HG02763 (cell line): Measurements from ENCODE around the gene CASZ1.

ENCODE experiments used
- ATAC-seq: cut with Tn5 transposase; IDR thresholded peaks from one replicate; pipeline ENCODE4 v1.9.1; 2021; ENCODE audit warnings: mild to moderate bottlenecking, moderate library complexity; ENCODE audit not compliant: unreplicated experiment

Gene CASZ1

DNA sequence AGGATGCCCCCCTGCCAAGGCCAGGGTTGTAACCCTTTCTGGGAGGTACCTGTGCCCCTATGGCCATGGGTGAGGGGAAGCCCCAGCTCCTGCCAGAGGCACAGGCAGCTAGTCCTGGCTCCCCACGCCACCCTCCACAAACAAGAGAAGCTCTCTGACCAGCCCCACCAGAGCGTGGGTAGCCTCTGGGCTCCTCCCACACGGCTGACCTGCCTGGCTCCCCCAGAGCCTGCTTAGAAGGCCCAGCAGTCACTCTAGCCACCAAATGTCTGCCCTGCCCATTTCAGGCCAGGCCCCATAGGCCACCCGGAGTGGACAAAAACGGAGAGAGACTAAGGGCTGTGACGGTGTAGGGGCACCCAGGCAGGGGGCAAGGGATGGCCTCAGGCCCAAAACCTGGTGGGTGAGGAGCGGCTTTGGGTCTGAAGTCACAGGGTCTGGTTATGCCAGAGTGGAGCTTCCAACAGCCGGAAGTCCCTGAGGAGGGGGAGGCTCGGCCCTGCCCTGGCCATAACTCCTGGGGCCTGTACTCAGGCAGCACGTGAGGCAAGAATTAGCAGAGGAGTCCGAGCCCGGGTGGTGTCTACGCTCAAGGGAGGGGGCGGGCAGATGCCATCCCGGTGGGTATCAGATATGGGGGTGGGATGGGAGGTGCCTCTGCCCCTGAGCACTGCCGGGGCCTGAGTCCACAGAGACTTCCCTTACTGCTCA is 155.4 kb downstream of the CASZ1 start:
- ATAC-seq = no peak

DNA sequence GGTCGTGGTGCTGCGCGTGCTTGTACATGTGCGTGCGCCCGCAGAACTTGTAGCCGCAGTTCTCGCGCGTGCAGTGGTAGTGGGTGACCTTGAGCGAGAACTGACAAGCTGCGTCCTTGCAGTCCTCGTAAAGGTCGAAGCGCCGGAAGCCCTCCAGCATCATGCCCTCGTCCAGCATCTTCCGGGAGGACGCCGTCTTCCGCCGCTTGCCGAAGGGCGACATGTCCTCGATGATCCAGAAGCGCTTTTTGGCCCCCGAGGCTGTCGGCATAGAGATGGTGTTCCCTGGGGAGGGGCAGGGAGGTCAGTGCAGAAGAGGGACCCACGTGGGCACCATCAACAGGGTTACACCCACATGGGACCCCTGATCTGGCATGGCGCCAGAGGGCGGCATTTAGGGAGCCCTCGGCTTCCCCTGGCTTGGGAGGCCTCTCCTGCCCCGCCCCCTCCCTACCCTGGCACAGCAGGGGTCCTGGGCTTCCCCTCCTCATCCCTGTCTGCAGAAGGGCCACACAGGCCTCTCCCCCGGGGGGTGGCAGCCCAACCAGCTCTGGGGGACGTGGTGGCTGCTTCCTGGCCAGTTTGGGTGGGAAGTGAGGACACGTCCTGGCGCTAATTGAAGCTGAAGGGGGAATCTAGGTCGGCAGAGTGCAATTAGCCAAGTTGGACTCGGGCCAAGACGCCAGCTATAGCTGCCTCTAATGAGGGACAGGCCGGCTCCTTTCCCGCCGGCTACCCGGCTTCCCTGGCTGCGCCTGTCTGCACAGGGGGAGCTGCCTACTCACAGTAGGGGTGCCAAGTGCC is 156.5 kb downstream of the CASZ1 start:
- no peak for ATAC-seq

DNA sequence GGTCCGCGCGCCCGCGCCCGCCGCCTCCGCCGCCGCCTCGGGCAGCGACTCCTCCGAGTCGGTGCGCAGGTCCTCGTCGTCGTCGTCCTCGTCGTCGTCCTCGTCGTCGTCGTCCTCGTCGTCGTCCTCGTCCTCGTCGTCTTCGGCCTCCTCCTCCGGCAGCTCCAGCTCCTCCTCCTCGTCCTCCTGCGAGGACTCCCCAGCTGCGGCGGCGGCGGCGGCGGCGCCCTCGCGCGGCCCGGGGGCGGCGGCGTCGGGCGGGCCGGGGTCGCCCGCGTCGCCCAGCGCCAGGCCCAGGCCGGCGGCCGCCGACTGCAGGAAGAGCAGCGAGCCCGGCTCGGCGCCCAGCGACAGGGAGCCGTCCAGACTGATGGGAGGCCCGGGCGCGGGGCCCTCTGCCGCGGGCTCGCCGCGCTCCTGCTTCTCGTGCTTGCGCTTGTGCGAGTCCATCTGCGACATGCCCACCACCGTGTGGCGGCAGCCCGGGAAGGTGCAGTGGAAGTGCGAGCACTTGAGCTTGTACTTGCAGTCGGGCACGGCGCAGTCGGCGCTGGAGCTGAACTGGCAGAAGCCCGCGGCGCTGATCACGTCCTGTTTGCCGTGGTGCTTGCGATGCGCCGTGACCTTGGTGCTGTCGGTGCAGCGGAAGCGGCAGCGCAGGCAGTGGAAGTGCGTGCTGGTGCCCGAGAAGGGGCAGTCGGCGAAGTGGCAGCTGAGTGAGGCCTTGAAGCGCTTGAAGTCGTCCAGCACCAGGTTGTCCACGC is 157.3 kb downstream of the CASZ1 start:
- no peak for ATAC-seq

DNA sequence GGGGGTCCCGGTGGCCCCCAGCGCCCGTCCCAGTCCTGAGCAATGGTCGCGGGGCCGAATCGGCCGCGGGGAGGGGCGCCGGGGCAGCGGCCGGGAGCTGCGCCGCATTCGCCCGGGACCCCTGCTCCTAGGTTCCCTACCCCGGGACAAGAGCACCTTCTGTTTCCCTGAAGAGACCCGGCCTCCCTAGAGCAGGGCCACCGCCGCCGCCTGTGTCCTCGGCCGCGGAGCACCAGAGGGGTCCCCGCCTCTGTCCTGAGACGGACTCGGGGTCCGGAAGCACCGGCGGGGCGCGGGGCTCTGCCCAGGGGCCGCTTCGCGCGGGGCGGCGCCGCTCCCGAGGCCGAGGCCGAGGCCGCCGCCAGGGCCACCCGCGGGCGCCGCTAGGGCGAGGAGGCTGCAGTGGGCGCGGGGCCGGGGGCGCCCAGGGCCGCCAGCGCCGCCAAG is 157.9 kb downstream of the CASZ1 start:
- no peak for ATAC-seq

GRCh38 chr1:10637834-10638558 is 158.4 kb downstream of the CASZ1 start:
- ATAC-seq = no peak

- no peak for ATAC-seq
Observed at GRCh38 chr1:10637400-10637799, 159.0 kb downstream of the CASZ1 start.

- no peak for ATAC-seq
Observed at GRCh38 chr1:10635992-10636391, 160.5 kb downstream of the CASZ1 start.

DNA sequence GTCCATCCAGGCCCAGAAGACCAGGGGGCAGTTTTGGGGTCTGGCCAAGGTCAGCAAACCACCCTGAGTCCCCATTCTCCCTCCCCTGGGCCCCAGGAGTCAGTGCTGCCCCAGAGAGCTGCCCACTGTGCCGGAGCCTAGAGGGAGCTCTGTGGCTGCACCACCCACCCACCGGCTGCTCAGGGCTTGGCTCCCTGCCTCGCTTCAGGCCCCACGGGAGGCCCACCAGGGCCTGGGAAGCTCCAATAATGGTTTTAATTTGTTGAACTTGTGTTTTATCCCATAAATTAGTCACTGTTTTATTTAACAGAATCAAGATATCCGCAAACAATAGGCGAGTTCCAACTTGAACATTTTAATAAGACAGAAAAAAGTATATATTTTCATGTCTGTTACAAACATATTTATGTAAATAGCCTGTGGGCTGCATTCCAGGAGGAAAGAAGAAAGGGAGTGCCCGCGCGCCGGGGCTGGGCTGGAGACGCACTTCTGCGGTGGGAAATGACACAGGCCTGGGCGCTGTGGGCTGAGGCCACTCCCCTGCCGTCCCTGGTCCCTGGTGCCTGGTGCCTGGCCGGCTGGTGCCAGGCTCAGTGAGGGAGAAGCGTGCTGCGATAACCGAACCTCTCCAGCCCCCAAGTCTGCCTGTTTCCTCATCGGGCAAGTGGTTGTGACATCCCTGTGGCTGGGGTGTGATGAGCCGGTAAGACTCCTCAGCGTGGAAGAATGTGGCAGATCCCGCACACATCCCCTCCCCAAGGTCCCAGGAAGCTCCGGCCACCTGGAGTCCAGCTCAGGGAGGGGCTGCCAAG is 161.2 kb downstream of the CASZ1 start:
- no peak for ATAC-seq

GRCh38 chr1:10634428-10635084 is 161.9 kb downstream of the CASZ1 start:
- no peak for ATAC-seq

GRCh38 chr1:10634075-10634427 is 162.4 kb downstream of the CASZ1 start:
- ATAC-seq = no peak

- no peak for ATAC-seq
Observed at GRCh38 chr1:10633416-10633815, 163.0 kb downstream of the CASZ1 start.

- ATAC-seq = no peak
Observed at GRCh38 chr1:10632691-10633090, 163.8 kb downstream of the CASZ1 start.

GRCh38 chr1:10631811-10632593 is 164.4 kb downstream of the CASZ1 start:
- ATAC-seq = no peak

DNA sequence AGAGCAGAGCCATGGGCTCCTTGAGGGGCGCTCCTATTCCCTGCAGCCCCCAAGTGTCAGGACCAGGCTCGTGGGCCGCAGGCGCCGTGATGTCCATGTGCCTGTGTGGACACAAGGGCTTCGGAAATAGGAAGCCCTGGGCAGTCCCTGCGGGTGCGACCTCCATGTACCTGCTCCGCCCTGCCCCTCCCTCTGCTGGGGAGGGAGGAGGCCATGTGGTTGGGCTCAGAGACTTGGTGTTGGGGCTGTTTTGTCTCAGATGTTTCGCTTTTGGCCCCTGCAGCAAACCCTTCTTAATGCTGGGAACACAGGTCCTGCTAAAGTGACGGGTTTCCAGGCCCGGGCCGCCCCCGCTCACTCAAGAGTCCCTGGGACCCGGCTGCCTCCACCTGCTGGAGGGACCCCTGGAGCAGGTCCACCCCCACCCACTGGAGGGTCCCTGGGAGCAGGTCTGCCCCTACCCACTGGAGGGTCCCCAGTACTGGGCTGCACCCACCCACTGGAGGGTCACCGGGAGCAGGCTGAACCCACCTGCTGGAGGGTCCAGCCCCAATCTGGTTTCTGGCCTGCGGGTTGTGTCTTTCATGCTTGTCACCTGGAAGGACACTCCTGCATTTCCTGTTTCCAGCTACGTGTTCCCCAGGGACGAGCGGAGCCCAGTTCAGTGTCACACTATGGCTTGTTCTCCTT is 165.2 kb downstream of the CASZ1 start:
- ATAC-seq = no peak

GRCh38 chr1:10630661-10631120 is 165.8 kb downstream of the CASZ1 start:
- ATAC-seq = no peak

DNA sequence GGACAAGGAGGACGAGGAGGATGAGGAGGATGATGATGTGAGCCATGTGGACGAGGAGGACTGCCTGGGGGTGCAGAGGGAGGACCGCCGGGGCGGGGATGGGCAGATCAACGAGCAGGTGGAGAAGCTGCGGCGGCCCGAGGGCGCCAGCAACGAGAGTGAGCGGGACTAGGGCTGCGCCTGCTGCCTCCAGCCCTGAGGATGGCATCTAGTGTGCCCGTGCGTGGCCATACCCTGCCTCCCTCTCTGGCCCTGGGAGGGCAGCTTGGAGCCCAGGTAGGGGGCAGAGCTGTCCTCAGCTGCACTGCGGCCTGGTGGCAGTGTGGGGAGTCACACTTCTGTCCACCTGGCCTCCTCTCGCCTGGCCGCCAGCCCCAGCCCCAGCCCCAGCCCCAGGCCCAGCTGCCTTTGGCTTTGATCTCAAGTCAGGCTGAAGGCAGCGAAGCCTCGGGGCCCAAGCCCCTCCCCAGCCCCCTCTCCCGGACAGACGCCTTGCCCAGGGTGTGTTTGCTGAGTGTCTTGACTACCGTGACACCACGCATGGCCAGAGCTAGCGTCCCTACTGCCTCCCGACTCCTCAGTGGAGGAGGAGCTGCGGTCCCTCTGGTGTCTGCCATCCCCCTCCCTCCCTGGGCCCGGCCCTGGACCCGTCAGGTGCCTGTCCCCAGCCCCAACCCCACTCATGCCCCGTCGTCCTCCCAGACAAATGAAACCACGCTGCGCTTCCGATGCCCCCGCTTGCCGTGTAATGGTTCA is 166.5 kb downstream of the CASZ1 start:
- no peak for ATAC-seq

DNA sequence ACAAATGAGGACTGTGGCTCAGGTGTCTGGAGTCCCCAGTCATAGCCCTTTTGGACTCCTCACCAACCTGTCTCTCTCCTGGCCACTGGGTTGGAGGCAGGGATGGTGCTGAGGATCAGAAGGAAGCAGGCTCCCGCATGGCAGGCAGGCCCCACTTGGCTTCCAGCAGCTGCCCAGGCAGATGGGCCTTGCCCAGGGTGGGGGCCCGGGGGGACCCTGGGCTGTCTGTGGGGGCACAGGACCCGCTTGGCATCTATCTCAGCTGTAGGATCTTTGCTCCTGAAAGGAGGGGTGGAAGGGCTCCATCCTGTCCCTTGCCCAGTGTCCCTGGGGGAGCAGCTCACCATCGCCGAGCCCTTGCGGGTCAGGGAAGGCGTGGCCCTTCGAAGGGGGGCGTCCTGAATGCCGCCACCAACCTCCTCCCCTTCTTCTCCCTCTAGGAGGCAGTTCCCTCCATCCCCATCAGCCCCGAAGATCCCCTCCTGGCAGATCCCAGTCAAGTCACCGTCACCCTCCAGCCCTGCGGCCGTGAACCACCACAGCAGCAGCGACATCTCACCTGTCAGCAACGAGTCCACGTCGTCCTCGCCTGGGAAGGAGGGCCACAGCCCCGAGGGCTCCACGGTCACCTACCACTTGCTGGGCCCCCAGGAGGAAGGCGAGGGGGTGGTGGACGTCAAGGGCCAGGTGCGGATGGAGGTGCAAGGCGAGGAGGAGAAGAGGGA is 167.2 kb downstream of the CASZ1 start:
- no peak for ATAC-seq
